H1 (cell line): ENCODE results near the gene BSCL2. TPM values are rescaled to one million over a fixed set of nuclear protein-coding genes. Genes with fewer than 3 reads are reported as not detected.

ENCODE experiments used
- ASH2L ChIP-seq: fragments of 200-600, 300-600 bp; sonication (generic); IDR thresholded peaks from one replicate; pipeline ENCODE4 v1.7.1; 2017; ENCODE audit warnings: low read length
- ATF2 ChIP-seq: IDR thresholded peaks from 2 replicates; pipeline ENCODE4 v1.6.1; 2012; ENCODE audit warnings: low read length, inconsistent platforms
- BCL11A ChIP-seq, 2 experiments: IDR thresholded peaks; one replicate each; pipeline ENCODE4 v1.6.1; 2011; ENCODE audit warnings: low read depth in 2 of 2, low read length in 2 of 2, mild to moderate bottlenecking in 2 of 2
- CTBP2 ChIP-seq: IDR thresholded peaks from 2 replicates; pipeline ENCODE4 v1.7.0; 2011; ENCODE audit warnings: borderline replicate concordance, mild to moderate bottlenecking, moderate library complexity, mixed read lengths, low read length; ENCODE audit not compliant: insufficient read depth, insufficient read length
- E2F6 ChIP-seq: IDR thresholded peaks from 2 replicates; pipeline ENCODE4 v1.6.1; 2012; ENCODE audit warnings: inconsistent platforms
- EP300 ChIP-seq, 2 experiments: IDR thresholded peaks; 1 replicate in 1 of 2; 2 replicates in 1 of 2; pipeline ENCODE4 v1.6.1; 2011 to 2012; ENCODE audit warnings: low read depth in 2 of 2, low read length in 2 of 2, mild to moderate bottlenecking in 2 of 2, borderline replicate concordance in 1 of 2, inconsistent platforms in 1 of 2, moderate library complexity in 1 of 2
- EZH2 ChIP-seq: fragments of 200-600 bp; sonication (generic); IDR thresholded peaks from 2 replicates; pipeline ENCODE4 v1.7.1; 2012; ENCODE audit warnings: low read depth, mild to moderate bottlenecking, moderate library complexity, low read length, inconsistent platforms; ENCODE audit not compliant: severe bottlenecking
- GABPA ChIP-seq: IDR thresholded peaks from 2 replicates; pipeline ENCODE4 v1.6.1; 2011; ENCODE audit warnings: mild to moderate bottlenecking, low read length, moderate library complexity, borderline replicate concordance; ENCODE audit not compliant: insufficient read depth
- GTF2F1 ChIP-seq: IDR thresholded peaks from 2 replicates; pipeline ENCODE4 v1.6.1; 2012; ENCODE audit warnings: low read depth, low read length, improper control_type of control experiment, borderline replicate concordance
- HDAC6 ChIP-seq: IDR thresholded peaks from one replicate; pipeline ENCODE4 v1.7.1; 2012; ENCODE audit warnings: low read depth, mild to moderate bottlenecking, inconsistent platforms, low read length, moderate library complexity
- KDM5A ChIP-seq: fragments of 200-600 bp; IDR thresholded peaks from 2 replicates; pipeline ENCODE4 v1.7.1; 2012; ENCODE audit warnings: mild to moderate bottlenecking, low read length, inconsistent platforms, mixed read lengths
- PHF8 ChIP-seq: fragments of 200-600 bp; sonication (generic); conservative IDR thresholded peaks from 2 replicates; pipeline ENCODE4 v1.7.1; 2012; ENCODE audit warnings: low read depth, mild to moderate bottlenecking, inconsistent platforms, low read length, moderate library complexity
- POLR2AphosphoS5 ChIP-seq: IDR thresholded peaks from 2 replicates; pipeline ENCODE4 v1.6.1; 2011; ENCODE audit warnings: low read depth, low read length
- RFX5 ChIP-seq: IDR thresholded peaks from 2 replicates; pipeline ENCODE4 v1.6.1; 2011; ENCODE audit warnings: low read depth, low read length, improper control_type of control experiment, borderline replicate concordance
- SAP30 ChIP-seq: fragments of 300-600 bp; sonication (generic); IDR thresholded peaks from 2 replicates; pipeline ENCODE4 v1.7.1; 2012; ENCODE audit warnings: low read length, moderate library complexity, mild to moderate bottlenecking, inconsistent platforms; ENCODE audit not compliant: insufficient read depth, insufficient replicate concordance
- SP1 ChIP-seq: IDR thresholded peaks from 2 replicates; pipeline ENCODE4 v1.6.1; 2011; ENCODE audit warnings: low read depth, low read length
- SP2 ChIP-seq: IDR thresholded peaks from 2 replicates; pipeline ENCODE4 v1.6.1; 2012; ENCODE audit warnings: mild to moderate bottlenecking, low read length, inconsistent platforms
- TAF1 ChIP-seq: IDR thresholded peaks from 2 replicates; pipeline ENCODE4 v1.6.1; 2011; ENCODE audit warnings: mild to moderate bottlenecking, low read depth, low read length
- TEAD4 ChIP-seq: IDR thresholded peaks from 2 replicates; pipeline ENCODE4 v1.6.1; 2012; ENCODE audit warnings: low read depth, low read length, inconsistent platforms, mixed read lengths
- polyA plus RNA-seq, 7 experiments: library from polyadenylated mRNA; depleted of rRNA in 3 of 7; stranded (reverse) in 5 of 7; unstranded in 2 of 7; fragments of >200 nt in 5 of 7; fragments of 200-250 nt in 2 of 7; gene quantifications; 1 replicate in 5 of 7; 2 replicates in 1 of 7; 4 replicates in 1 of 7; pipeline versions ENCODE4 v1.2.1 to v1.2.3, GENCODE V29; 2011 to 2013; ENCODE audit warnings: missing spikeins in 2 of 7, mixed read lengths in 2 of 7
- total RNA-seq: library from RNA; stranded (reverse); fragmentation: NEBNext Ultra II Directional; extraction: Animal tissue kit (Norgen Biotek cat#: 25700); gene quantifications from 2 replicates; pipeline ENCODE4 v1.2.1, GENCODE V29; 2021
- TF ChIP-seq, protein P1 (sequence below): IDR thresholded peaks from 2 replicates; pipeline ENCODE4 v1.6.1; 2012; ENCODE audit warnings: inconsistent platforms

The BSCL2 gene
- total and polyA plus RNA-seq, 2 of the 8 experiments (the other 6 are each of a cell fraction or from before 2014, with no cell fraction given), result 59.5 to 264 TPM

DNA sequence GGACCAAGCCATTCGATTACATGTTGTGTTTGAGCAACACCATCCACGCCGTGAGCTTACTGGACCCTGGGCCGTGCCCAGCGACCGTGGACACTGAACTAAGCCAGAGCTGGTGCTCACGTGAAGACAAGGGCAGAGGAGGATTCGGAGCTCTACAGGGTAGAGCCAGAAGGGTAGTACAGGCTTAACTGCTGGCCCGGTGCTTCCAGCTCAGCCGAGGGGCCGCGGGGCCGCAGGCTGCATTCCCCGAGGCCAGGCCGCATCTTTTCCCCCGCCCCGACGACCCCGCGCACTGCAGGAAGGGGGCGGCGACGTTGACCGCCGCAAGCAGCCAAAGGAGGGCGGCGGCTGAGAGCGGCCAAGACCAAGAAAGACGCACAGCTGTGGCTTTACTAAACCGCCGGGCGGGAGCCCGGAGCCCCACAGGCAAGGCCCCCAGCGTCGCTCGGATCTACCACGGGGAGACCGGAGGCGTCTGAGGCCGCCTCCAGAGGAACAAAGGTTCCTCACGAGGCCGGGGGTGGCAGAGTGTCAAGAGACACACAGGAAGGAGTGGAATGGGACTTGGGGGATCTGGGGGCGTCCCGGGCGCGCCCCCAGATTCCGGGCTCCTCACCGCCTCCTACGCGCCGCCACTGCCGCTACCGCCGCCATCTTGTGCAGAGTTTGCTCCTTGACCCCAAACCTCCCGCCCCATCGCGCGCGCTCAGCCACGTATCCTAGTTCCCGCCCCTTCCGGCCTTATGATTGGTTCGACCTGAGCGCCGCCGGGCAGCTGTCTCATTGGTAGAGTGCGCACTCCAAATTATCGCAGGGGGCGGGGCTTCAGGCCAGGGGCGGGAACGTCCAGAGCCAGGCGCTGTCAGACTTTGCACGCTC, 61.0 kb downstream of the BSCL2 start, which contains the start of gene GANAB (continued):
- TF ChIP-seq, protein P1, sequence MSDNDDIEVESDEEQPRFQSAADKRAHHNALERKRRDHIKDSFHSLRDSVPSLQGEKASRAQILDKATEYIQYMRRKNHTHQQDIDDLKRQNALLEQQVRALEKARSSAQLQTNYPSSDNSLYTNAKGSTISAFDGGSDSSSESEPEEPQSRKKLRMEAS, result no peak
- TF ChIP-seq KDM5A (peak; percentile 75), TAF1 (peak; percentile 98), E2F6 (no peak), RFX5 (no peak), EP300 (IDR thresholded peaks at IDR 0.05; ENCODE audit: borderline replicate concordance in 1 of 2, low read depth in 2 of 2, low read length in 2 of 2) (no peak), ATF2 (no peak), SAP30 (no peak), POLR2AphosphoS5 (peak; percentile 97), CTBP2 (no peak), HDAC6 (no peak), EZH2 (no peak), TEAD4 (peak; percentile 6; the same call in 1 of the 2 replicates), PHF8 (peak; percentile 97; the same call in 1 of the 2 replicates), SP1 (peak; percentile 84; the same call in 1 of the 2 replicates), ASH2L (peak; percentile 64), GABPA (0 out of 2 replicates have a peak, but pooled peaks have one; percentile 42), SP2 (no peak), BCL11A (IDR thresholded peaks at IDR 0.05; ENCODE audit: low read depth in 2 of 2, low read length in 2 of 2) (no peak), GTF2F1 (no peak)
